SK-N-SH (cell line): ENCODE data around the gene HDAC4. TPM values are rescaled to one million over a fixed set of nuclear protein-coding genes. Genes with fewer than 3 reads are reported as not detected.

Source experiments
- CTCF ChIA-PET: fragments of 300-600, 350-600 bp; formaldehyde crosslinking; extraction: SDS; loops from one replicate; lab custom pipeline; 2021; lab: Yijun Ruan, JAX
- POLR2A ChIA-PET: fragments of 350-600 bp; sonication (Branson Sonifier 250); formaldehyde crosslinking; extraction: SDS; loops from one replicate; lab custom pipeline; 2020; ENCODE audit warnings: antibody characterized with exemption, inconsistent platforms; lab: Yijun Ruan, JAX
- DNase-seq: peaks from one replicate; pipeline ENCODE4 v3.0.0; 2012
- H2AFZ ChIP-seq: fragments of 200-600 bp; sonication (generic); 2 replicates; pipeline ENCODE4 v1.8.1; 2016; ENCODE audit warnings: antibody characterized with exemption, mild to moderate bottlenecking, low read depth
- H3F3A ChIP-seq: fragments of 200-600 bp; sonication (generic); replicated peaks from 2 replicates; pipeline ENCODE3; 2016; ENCODE audit warnings: antibody characterized with exemption, mild to moderate bottlenecking; ENCODE audit not compliant: insufficient read depth
- H3K27ac ChIP-seq, 2 experiments: fragments of 200-500 bp in 1 of 2; fragments of 200-600 bp in 1 of 2; sonication (Bioruptor generic) in 1 of 2; sonication (generic), shearing (Covaris generic) in 1 of 2; 2 replicates each; pipeline versions ENCODE4 v1.5.1 to v1.6.1; 2014 to 2016; ENCODE audit warnings: low read depth in 2 of 2, inconsistent platforms in 1 of 2, low read length in 1 of 2, mild to moderate bottlenecking in 1 of 2, mixed read lengths in 1 of 2
- H3K27me3 ChIP-seq: fragments of 200-600 bp; sonication (generic), shearing (Covaris generic); 2 replicates; pipeline ENCODE4 v1.6.1; 2016; ENCODE audit warnings: mixed run types; ENCODE audit not compliant: insufficient read depth
- H3K36me3 ChIP-seq, 2 experiments: fragments of 200-500 bp in 1 of 2; fragments of 200-600 bp in 1 of 2; sonication (Bioruptor generic) in 1 of 2; sonication (generic) in 1 of 2; replicated peaks in 1 of 2; 2 replicates each; pipeline versions ENCODE3 to v1.5.1; 2014 to 2016; ENCODE audit warnings: low read length in 1 of 2, mild to moderate bottlenecking in 1 of 2; ENCODE audit not compliant: insufficient read depth in 2 of 2, control insufficient read depth in 1 of 2
- H3K4me1 ChIP-seq, 2 experiments: fragments of 200-500 bp in 1 of 2; fragments of 200-600 bp in 1 of 2; sonication (Bioruptor generic) in 1 of 2; sonication (generic), shearing (Covaris generic) in 1 of 2; 2 replicates each; pipeline versions ENCODE4 v1.5.1 to v1.6.1; 2014 to 2016; ENCODE audit warnings: low read depth in 1 of 2, low read length in 1 of 2, mixed run types in 1 of 2; ENCODE audit not compliant: insufficient read depth in 2 of 2, control insufficient read depth in 1 of 2
- H3K4me2 ChIP-seq: fragments of 200-600 bp; sonication (generic), shearing (Covaris generic); 2 replicates; pipeline ENCODE4 v1.6.1; 2017; ENCODE audit warnings: mixed run types
- H3K4me3 ChIP-seq, 2 experiments: fragments of 200-500 bp in 1 of 2; fragments of 200-600 bp in 1 of 2; sonication (Bioruptor generic) in 1 of 2; sonication (generic), shearing (Covaris generic) in 1 of 2; 2 replicates each; pipeline versions ENCODE4 v1.5.1 to v1.8.1; 2014 to 2016; ENCODE audit warnings: low read depth in 2 of 2, inconsistent platforms in 1 of 2, low read length in 1 of 2, mild to moderate bottlenecking in 1 of 2, mixed read lengths in 1 of 2, moderate library complexity in 1 of 2
- H3K79me2 ChIP-seq: fragments of 200-600 bp; sonication (generic); 2 replicates; pipeline ENCODE4 v1.8.1; 2017; ENCODE audit warnings: mild to moderate bottlenecking; ENCODE audit not compliant: insufficient read depth
- H3K9ac ChIP-seq: fragments of 200-600 bp; sonication (generic); 2 replicates; pipeline ENCODE4 v1.6.1; 2017; ENCODE audit warnings: mixed run types
- H3K9me2 ChIP-seq: fragments of 200-600 bp; sonication (generic); 2 replicates; pipeline ENCODE4 v1.6.1; 2017; ENCODE audit warnings: mixed run types
- H3K9me3 ChIP-seq: fragments of 200-600 bp; sonication (generic); 2 replicates; pipeline ENCODE4 v1.6.1; 2017; ENCODE audit warnings: mixed run types, mild to moderate bottlenecking, moderate library complexity
- H4K20me1 ChIP-seq: fragments of 200-600 bp; sonication (generic); 2 replicates; pipeline ENCODE4 v1.6.1; 2017; ENCODE audit warnings: mild to moderate bottlenecking, mixed run types; ENCODE audit not compliant: insufficient read depth
- ELF1 ChIP-seq: IDR thresholded peaks from 2 replicates; pipeline ENCODE4 v1.4.0; 2012
- EP300 ChIP-seq, 2 experiments: IDR thresholded peaks; 2 replicates each; pipeline versions ENCODE4 v1.4.0 to v1.6.1; 2012; ENCODE audit warnings: borderline replicate concordance in 1 of 2, low read depth in 1 of 2, low read length in 1 of 2
- FOSL2 ChIP-seq: IDR thresholded peaks from 2 replicates; pipeline ENCODE4 v1.4.0; 2012; ENCODE audit warnings: low read depth, mild to moderate bottlenecking, moderate library complexity, borderline replicate concordance
- FOXJ3 ChIP-seq: sonication (generic); formaldehyde crosslinking; IDR thresholded peaks from 2 replicates; pipeline ENCODE4 v1.5.1; 2020; ENCODE audit warnings: mild to moderate bottlenecking, missing genetic modification reagents
- JUND ChIP-seq: IDR thresholded peaks from 2 replicates; pipeline ENCODE4 v1.4.0; 2012
- RCOR1 ChIP-seq: fragments of 150-350 bp; IDR thresholded peaks from 2 replicates; pipeline ENCODE4 v1.6.1; 2017; ENCODE audit warnings: antibody characterized with exemption, low read length
- RXRA ChIP-seq: IDR thresholded peaks from 2 replicates; pipeline ENCODE4 v1.4.0; 2012; ENCODE audit warnings: low read depth, mild to moderate bottlenecking, borderline replicate concordance
- SIN3A ChIP-seq: IDR thresholded peaks from 2 replicates; pipeline ENCODE4 v1.6.1; 2012; ENCODE audit warnings: low read depth, mild to moderate bottlenecking, low read length, moderate library complexity, borderline replicate concordance
- SMC3 ChIP-seq: IDR thresholded peaks from 2 replicates; pipeline ENCODE4 v1.6.1; 2012; ENCODE audit warnings: low read depth, low read length, improper control_type of control experiment
- TCF12 ChIP-seq: IDR thresholded peaks from 2 replicates; pipeline ENCODE4 v1.4.0; 2012
- WGBS: methylation state at CpG from one replicate; pipeline ENCODE4 v1.1.6; 2017; ENCODE audit warnings: low lambda C conversion rate; 5-methylcytosine and 5-hydroxymethylcytosine counted together
- polyA plus RNA-seq, 3 experiments: library from polyadenylated mRNA; depleted of rRNA; stranded (reverse); fragments of >200 nt; gene quantifications; 2 replicates each; pipeline ENCODE4 v1.2.3, GENCODE V29; 2012
- TF ChIP-seq, protein P1 (sequence below): IDR thresholded peaks from 2 replicates; pipeline ENCODE4 v1.6.1; 2012; ENCODE audit warnings: mild to moderate bottlenecking, low read depth, low read length, moderate library complexity
- TF ChIP-seq, protein P2 (sequence below): IDR thresholded peaks from 2 replicates; pipeline ENCODE4 v1.4.0; 2012; ENCODE audit warnings: low read depth, borderline replicate concordance
- TF ChIP-seq, protein P3 (sequence below): fragments of 150-350 bp; IDR thresholded peaks from 2 replicates; pipeline ENCODE4 v1.6.1; 2017; ENCODE audit warnings: antibody characterized with exemption, low read length, low read depth, borderline replicate concordance
- TF ChIP-seq, protein P4 (sequence below): IDR thresholded peaks from 2 replicates; pipeline ENCODE4 v1.4.0; 2012; ENCODE audit warnings: low read depth

The HDAC4 gene
- polyA plus RNA-seq, 1 of the 3 experiments (the other 2 are of a cell fraction): 5.5 TPM

GRCh38 chr2:239389414-239390329 is 11.1 kb downstream of the HDAC4 start (continued):
- TF ChIP-seq, protein P1, sequence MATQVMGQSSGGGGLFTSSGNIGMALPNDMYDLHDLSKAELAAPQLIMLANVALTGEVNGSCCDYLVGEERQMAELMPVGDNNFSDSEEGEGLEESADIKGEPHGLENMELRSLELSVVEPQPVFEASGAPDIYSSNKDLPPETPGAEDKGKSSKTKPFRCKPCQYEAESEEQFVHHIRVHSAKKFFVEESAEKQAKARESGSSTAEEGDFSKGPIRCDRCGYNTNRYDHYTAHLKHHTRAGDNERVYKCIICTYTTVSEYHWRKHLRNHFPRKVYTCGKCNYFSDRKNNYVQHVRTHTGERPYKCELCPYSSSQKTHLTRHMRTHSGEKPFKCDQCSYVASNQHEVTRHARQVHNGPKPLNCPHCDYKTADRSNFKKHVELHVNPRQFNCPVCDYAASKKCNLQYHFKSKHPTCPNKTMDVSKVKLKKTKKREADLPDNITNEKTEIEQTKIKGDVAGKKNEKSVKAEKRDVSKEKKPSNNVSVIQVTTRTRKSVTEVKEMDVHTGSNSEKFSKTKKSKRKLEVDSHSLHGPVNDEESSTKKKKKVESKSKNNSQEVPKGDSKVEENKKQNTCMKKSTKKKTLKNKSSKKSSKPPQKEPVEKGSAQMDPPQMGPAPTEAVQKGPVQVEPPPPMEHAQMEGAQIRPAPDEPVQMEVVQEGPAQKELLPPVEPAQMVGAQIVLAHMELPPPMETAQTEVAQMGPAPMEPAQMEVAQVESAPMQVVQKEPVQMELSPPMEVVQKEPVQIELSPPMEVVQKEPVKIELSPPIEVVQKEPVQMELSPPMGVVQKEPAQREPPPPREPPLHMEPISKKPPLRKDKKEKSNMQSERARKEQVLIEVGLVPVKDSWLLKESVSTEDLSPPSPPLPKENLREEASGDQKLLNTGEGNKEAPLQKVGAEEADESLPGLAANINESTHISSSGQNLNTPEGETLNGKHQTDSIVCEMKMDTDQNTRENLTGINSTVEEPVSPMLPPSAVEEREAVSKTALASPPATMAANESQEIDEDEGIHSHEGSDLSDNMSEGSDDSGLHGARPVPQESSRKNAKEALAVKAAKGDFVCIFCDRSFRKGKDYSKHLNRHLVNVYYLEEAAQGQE: no peak
- TF ChIP-seq FOSL2: no peak
- no peak for TF ChIP-seq JUND
- no peak for TF ChIP-seq RXRA
- TF ChIP-seq, all 33 proteins: peak for 0

DNA sequence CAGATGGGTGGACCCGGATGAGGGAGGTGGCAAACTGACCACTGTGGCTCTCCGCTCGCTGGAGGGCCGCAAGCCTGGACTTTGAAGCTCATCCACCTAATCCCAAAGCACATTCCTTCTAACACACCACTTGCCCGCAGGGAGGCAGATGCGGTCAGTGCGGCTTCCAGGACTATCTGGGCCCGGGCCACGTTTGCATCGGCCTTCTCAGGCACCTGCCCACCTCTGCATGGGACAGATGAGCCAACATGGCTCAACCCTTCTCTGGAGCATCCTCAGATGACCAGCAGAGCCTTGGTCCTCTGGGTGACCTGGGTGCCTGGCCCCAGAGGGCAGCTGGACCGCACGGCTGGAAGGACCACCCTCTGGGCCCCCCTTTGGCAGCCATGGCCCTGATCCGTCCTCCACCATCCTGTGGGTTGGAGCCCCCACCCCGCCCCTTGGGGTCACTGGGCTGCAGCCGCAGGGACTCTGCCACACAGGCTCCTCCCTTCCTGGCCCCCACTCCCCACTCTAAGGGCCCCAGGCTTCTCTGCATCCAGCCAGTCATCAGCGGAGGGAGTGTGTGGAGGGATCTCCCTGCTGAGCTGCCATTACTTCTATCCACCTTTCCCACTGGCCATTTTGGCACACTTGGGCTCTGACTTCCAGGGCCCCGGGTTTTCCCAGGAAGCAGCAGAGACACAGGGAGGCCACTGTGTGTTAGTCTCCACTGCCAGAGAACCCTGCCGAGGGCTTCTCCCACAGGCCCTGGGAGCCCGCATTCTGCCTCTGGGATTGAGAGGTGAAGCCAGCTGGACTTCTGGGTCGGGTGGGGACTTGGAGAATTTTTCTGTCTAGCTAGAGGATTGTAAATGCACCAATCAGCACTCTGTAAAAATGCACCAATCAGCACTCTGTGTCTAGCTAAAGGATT is 12.3 kb downstream of the HDAC4 start:
- Histone ChIP-seq H2AFZ (no peak overlapping the region), H3K9ac (no peak overlapping the region), H3K9me2 (no peaks in the 10 kb centered on the region), H4K20me1 (peaks cover 9% of the 10 kb centered on the region; the same call in 1 of the 2 replicates), H3K4me1 (peaks cover 0 to 11% of the 10 kb centered on the region in 2 experiments; a peak in 1 of 4 replicates), H3K79me2 (peaks cover 16% of the 10 kb centered on the region), H3K36me3 (no peaks in the 10 kb centered on the region), H3K9me3 (no peaks in the 10 kb centered on the region), H3K4me3 (no peak overlapping the region)
- WGBS: 96% methylated on average over 14 of the region's 20 CpGs
- ChIA-PET CTCF (no interaction called here), POLR2A (no interaction called here)
- TF ChIP-seq, protein P2, sequence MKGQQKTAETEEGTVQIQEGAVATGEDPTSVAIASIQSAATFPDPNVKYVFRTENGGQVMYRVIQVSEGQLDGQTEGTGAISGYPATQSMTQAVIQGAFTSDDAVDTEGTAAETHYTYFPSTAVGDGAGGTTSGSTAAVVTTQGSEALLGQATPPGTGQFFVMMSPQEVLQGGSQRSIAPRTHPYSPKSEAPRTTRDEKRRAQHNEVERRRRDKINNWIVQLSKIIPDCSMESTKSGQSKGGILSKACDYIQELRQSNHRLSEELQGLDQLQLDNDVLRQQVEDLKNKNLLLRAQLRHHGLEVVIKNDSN: no peak
- TF ChIP-seq FOSL2 (no peak), SMC3 (no peak), ELF1 (no peak), JUND (no peak), FOXJ3 (no peak), RCOR1 (no peak), TCF12 (no peak), EP300 (IDR thresholded peaks at IDR 0.05; ENCODE audit: borderline replicate concordance in 1 of 2, low read depth in 1 of 2, low read length in 1 of 2) (no peak), SIN3A (no peak)
- TF ChIP-seq, protein P3, sequence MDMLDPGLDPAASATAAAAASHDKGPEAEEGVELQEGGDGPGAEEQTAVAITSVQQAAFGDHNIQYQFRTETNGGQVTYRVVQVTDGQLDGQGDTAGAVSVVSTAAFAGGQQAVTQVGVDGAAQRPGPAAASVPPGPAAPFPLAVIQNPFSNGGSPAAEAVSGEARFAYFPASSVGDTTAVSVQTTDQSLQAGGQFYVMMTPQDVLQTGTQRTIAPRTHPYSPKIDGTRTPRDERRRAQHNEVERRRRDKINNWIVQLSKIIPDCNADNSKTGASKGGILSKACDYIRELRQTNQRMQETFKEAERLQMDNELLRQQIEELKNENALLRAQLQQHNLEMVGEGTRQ: no peak
- TF ChIP-seq, protein P4, sequence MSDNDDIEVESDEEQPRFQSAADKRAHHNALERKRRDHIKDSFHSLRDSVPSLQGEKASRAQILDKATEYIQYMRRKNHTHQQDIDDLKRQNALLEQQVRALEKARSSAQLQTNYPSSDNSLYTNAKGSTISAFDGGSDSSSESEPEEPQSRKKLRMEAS: no peak
- TF ChIP-seq, all 33 proteins: peak for 0
- no peaks in the 10 kb centered on the region for H3F3A ChIP-seq
- no peak overlapping the region for H3K4me2 ChIP-seq
- no peak overlapping the region for H3K27ac ChIP-seq
- no peaks in the 10 kb centered on the region for H3K27me3 ChIP-seq
- DNase-seq: peak; percentile 18
